ENCODE results near the gene BCL2L14.

GRCh38 chr12:12094481-12094880 lies 23.7 kb downstream of the BCL2L14 start:
- TF ChIP-seq POLR2AphosphoS5 (IDR thresholded peaks at IDR 0.05; ENCODE audit: borderline replicate concordance, low read depth, low read length) (no peak), EZH2 (IDR thresholded peaks at IDR 0.05) (no peak), FOXP2 (optimal IDR thresholded peaks at IDR 0.05; ENCODE audit: control extremely low read depth, extremely low read length, insufficient read depth) (no peak)
